Effector memory CD8-positive, alpha-beta T cell (primary cell): ENCODE measurements around the gene UBE2O.
A peak's percentile ranks its signal among the peaks of the same experiment; 100 is the strongest.

Experiments used
- ATAC-seq: fragments of 150-1000 bp; cut with Tn5 transposase; replicated peaks from 2 replicates; pipeline ENCODE4 v1.10.0; 2021; ENCODE audit warnings: mild to moderate bottlenecking, moderate library complexity
- DNase-seq, 3 experiments: peaks; one replicate each; pipeline ENCODE4 v3.0.0; 2021
- H3K27ac Mint-ChIP-seq, 2 donors: one replicate each; pipeline ENCODE4 v1.8.0; 2022; ENCODE audit warnings: mild to moderate bottlenecking in 2 of 2, mixed read lengths in 2 of 2, moderate library complexity in 2 of 2
- H3K27me3 Mint-ChIP-seq, 2 donors: one replicate each; pipeline ENCODE4 v1.8.0; 2022; ENCODE audit warnings: mixed read lengths in 2 of 2
- H3K36me3 Mint-ChIP-seq: one replicate; pipeline ENCODE4 v1.8.0; 2022; ENCODE audit warnings: mild to moderate bottlenecking, moderate library complexity, mixed read lengths; ENCODE audit not compliant: insufficient read depth
- H3K4me1 Mint-ChIP-seq, 2 donors: one replicate each; pipeline ENCODE4 v1.8.0; 2022; ENCODE audit warnings: low read depth in 2 of 2, mixed read lengths in 2 of 2
- H3K4me3 Mint-ChIP-seq, 2 donors: one replicate each; pipeline ENCODE4 v1.8.0; 2022; ENCODE audit warnings: mild to moderate bottlenecking in 2 of 2, mixed read lengths in 2 of 2, moderate library complexity in 2 of 2
- H3K9me3 Mint-ChIP-seq, 2 donors: one replicate each; pipeline ENCODE4 v1.8.0; 2022; ENCODE audit warnings: mixed read lengths in 2 of 2

The UBE2O gene

GRCh38 chr17:76437467-76438402, 15.2 kb downstream of the UBE2O start:
- peaks cover 22 to 47% of the 10 kb centered on the region in 2 donors for H3K4me1 Mint-ChIP-seq
- no peak overlapping the region for H3K27ac Mint-ChIP-seq
- no peak for DNase-seq
- ATAC-seq, result no peak
- H3K27me3 Mint-ChIP-seq, result no peaks in the 10 kb centered on the region
- no peaks in the 10 kb centered on the region for H3K9me3 Mint-ChIP-seq
- H3K4me3 Mint-ChIP-seq, result no peak overlapping the region
- H3K36me3 Mint-ChIP-seq, result peaks cover 9% of the 10 kb centered on the region

DNA sequence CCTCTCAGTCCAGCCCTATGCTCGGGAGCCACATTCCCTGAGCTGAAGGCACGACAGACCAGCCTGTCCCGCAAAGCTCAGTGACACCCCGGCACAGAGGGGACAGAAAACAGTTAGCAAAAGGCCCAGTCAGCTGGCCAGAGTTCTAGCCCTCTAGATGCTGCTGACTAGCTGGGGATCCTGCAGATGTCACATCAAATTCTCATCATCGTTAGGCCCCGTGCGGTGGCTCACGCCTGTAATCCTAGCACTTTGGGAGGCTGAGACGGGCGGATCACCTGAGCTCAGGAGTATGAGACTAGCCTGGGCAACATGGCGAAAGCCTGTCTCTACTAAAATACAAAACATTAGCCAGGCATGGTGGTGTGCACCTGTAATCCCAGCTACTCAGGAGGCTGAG, 17.2 kb downstream of the UBE2O start:
- Mint-ChIP-seq H3K9me3 (no peaks in the 10 kb centered on the region), H3K4me1 (peaks cover 11 to 39% of the 10 kb centered on the region in 2 donors), H3K4me3 (no peak overlapping the region)

DNA sequence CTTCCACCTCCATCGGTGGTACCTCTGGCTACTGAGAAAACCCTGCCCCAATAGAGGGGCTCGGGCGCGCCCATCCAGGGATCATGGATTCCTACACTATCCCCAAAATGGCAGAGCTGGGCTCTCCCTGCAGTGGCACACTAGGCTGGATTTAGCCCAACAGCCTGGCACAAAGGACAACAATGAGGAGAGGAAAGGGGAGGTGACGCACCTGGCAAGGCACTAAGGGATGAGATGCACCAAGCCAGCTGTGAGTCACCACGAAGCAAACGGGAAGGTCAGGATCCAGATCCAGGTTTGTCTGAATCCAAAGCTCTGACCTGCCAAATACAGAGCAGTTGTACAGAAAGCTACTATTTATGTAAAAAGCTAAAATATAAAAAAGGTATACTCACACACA, 18.1 kb downstream of the UBE2O start:
- Mint-ChIP-seq H3K4me3 (no peak overlapping the region), H3K36me3 (peaks cover 9% of the 10 kb centered on the region), H3K4me1 (peaks cover 11 to 41% of the 10 kb centered on the region in 2 donors), H3K27ac (no peak overlapping the region), H3K27me3 (no peaks in the 10 kb centered on the region), H3K9me3 (no peaks in the 10 kb centered on the region)
- DNase-seq (no peak), ATAC-seq (no peak)

More for the DNA sequence above, 17.2 kb downstream of the UBE2O start:
- H3K27ac Mint-ChIP-seq, result no peak overlapping the region
- no peak for ATAC-seq
- H3K27me3 Mint-ChIP-seq, result no peaks in the 10 kb centered on the region
- no peak for DNase-seq
- peaks cover 9% of the 10 kb centered on the region for H3K36me3 Mint-ChIP-seq

DNA sequence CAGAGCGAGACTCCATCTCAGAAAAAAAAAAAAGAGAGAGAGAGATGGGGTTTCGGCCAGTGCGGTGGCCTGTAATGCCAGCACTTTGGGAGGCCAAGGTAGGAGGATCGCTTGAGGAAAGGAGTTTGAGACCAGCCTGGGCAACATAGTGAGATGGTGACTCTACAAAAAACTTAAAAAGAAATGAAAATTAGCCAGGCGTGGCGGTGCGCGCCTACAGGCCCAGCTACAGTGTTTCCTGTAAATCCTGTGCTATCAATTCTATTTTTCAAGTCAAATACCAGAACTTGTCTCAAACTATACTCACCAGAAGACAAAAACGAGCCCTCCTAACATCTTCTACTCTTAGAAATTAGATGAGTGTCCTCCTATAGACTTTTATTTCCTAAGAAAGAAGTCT, 19.3 kb downstream of the UBE2O start:
- no peak for ATAC-seq
- no peak overlapping the region for H3K4me3 Mint-ChIP-seq

DNA sequence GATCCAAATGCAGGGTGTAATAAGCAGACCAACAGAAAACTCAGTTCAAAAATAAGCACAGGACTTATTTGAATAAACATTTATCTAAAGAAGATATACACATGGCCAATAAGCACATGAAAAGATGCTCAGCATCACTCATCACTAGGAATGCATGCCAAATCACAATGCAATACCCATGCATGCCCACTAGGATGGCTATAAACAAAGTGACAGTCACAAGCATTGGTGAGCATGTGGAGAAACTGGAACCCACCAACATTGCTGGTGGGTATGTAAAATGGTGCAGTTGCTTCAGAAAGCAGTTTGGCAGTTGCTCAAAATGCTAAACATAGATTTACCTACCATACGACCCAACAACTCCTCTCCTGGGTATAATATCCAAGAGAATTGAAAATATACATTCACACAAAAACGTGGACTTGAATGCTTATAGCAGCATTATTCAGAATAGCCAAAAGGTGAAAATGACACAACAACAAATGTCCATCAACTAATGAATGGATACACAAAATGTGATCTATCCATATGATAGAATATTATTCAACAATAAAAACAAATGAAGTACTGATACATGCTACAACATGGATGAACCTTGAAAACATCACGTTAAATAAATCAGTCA, 20.1 kb downstream of the UBE2O start:
- no peak for DNase-seq
- H3K27ac Mint-ChIP-seq, result no peak overlapping the region
- H3K4me3 Mint-ChIP-seq, result no peak overlapping the region
- peaks cover 9% of the 10 kb centered on the region for H3K36me3 Mint-ChIP-seq
- H3K4me1 Mint-ChIP-seq, result peaks cover 14 to 28% of the 10 kb centered on the region in 2 donors
- ATAC-seq, result no peak
- H3K9me3 Mint-ChIP-seq, result no peaks in the 10 kb centered on the region
- H3K27me3 Mint-ChIP-seq, result no peaks in the 10 kb centered on the region

More for the DNA sequence above, 19.3 kb downstream of the UBE2O start:
- DNase-seq, result no peak
- Mint-ChIP-seq H3K9me3 (no peaks in the 10 kb centered on the region), H3K36me3 (peaks cover 9% of the 10 kb centered on the region), H3K4me1 (peaks cover 10 to 34% of the 10 kb centered on the region in 2 donors), H3K27me3 (no peaks in the 10 kb centered on the region), H3K27ac (no peak overlapping the region)

- ATAC-seq (no peak), DNase-seq (no peak)
- Mint-ChIP-seq H3K4me1 (peaks cover 16 to 28% of the 10 kb centered on the region in 2 donors), H3K27me3 (no peaks in the 10 kb centered on the region), H3K4me3 (no peak overlapping the region), H3K9me3 (no peaks in the 10 kb centered on the region), H3K27ac (peak overlapping the region in 1 of 2 donors; percentile 20), H3K36me3 (peaks cover 9% of the 10 kb centered on the region)
Observed at GRCh38 chr17:76432004-76432403, 20.9 kb downstream of the UBE2O start.

DNA sequence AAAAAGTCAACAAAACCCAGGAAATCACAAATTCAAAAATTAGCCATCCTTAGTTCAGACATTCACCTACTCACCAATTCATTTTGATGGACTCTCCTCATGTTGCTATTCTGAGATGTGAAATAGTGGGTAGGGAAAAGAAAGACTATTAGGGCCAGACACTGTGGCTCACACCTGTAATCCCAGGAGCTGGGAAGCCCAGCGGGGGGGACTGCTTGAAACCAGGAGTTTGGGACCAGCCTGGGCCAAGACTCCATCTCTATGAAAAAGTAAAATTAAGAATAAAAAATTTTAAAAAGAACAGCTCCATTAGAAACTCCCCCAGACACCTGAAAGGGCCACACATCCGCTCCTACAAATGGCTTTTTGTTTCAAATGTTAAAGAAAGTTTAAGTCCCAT, 21.4 kb downstream of the UBE2O start:
- Mint-ChIP-seq H3K36me3 (peaks cover 7% of the 10 kb centered on the region), H3K4me1 (peaks cover 16 to 25% of the 10 kb centered on the region in 2 donors), H3K9me3 (no peaks in the 10 kb centered on the region), H3K27ac (peak overlapping the region in 1 of 2 donors; percentile 20), H3K27me3 (no peaks in the 10 kb centered on the region), H3K4me3 (no peak overlapping the region)
- DNase-seq, result no peak
- no peak for ATAC-seq

DNA sequence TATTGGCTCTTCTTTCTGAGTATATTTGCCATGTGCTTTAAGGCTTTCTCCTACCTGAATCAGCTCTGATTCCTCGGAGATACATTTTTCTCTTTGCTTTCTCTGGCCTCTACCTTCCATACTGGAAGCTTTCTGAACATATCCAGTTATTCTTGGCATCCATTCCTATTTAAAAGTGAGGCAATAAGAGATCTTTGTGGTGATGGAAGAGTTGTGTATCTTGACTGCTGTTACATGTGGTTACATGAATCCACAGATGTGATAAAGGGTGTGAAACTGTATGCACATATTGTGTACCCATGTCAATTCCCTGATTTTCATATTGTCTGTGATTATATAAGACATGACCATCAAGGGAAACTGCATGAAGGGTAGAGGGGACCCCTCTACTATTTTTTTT, 24.4 kb downstream of the UBE2O start:
- Mint-ChIP-seq H3K27me3 (no peaks in the 10 kb centered on the region), H3K4me3 (no peak overlapping the region), H3K36me3 (peaks cover 3% of the 10 kb centered on the region), H3K9me3 (no peaks in the 10 kb centered on the region), H3K27ac (no peak overlapping the region), H3K4me1 (peaks cover 13 to 18% of the 10 kb centered on the region in 2 donors)
- ATAC-seq, result no peak
- DNase-seq, result no peak

- H3K4me1 Mint-ChIP-seq, result peaks cover 16 to 21% of the 10 kb centered on the region in 2 donors
- no peak for DNase-seq
- H3K27me3 Mint-ChIP-seq, result no peaks in the 10 kb centered on the region
- peaks cover 7% of the 10 kb centered on the region for H3K36me3 Mint-ChIP-seq
- ATAC-seq, result no peak
- no peak overlapping the region for H3K4me3 Mint-ChIP-seq
- no peaks in the 10 kb centered on the region for H3K9me3 Mint-ChIP-seq
- H3K27ac Mint-ChIP-seq, result no peak overlapping the region
Observed at GRCh38 chr17:76427501-76428231, 25.3 kb downstream of the UBE2O start.

DNA sequence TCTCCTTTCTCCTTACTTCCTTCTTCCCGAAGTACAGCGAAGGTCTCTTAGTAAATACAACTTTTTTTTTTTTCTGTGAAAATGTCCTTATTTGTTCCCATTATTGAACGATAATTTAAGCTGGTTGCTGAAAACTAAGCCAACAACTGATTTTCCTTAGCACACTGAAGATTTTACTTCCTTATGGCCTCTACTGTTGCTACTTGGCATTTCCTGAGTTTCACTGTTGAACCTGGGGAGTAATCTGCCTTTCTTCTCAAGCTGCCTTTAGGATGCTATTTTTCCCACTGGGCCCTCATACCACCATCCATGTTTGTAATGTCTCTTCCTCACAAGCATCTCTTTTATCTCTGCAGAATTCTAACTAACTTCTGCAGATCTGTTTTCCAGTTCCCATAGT, 26.1 kb downstream of the UBE2O start:
- Mint-ChIP-seq H3K4me3 (no peak overlapping the region), H3K9me3 (no peaks in the 10 kb centered on the region), H3K36me3 (peaks cover 7% of the 10 kb centered on the region), H3K27ac (no peak overlapping the region), H3K4me1 (peaks cover 16 to 19% of the 10 kb centered on the region in 2 donors), H3K27me3 (no peaks in the 10 kb centered on the region)
- DNase-seq, result no peak
- ATAC-seq, result no peak

DNA sequence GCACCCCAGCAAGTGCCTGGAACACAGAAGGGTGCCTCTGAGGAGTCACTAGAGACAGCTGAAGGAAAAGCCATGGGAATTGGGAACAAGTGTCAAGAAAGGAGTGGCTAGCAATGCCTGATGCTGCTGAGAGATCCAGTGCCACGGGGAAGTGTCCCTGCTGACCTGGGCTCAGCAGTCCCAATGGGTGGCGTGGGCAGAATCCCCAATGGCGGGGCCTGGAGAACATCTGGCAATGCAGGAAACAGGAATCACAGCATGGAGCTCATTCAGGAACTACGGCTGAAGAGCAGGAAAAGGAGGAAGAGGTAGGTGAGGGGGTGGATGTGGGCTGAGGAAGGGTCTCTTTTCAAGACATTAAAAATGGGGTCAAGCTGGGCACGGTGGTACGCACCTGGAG, 30.1 kb downstream of the UBE2O start:
- DNase-seq (no peak), ATAC-seq (no peak)
- Mint-ChIP-seq H3K27ac (peak overlapping the region in 1 of 2 donors; percentile 62), H3K4me1 (peaks cover 23 to 28% of the 10 kb centered on the region in 2 donors), H3K27me3 (no peaks in the 10 kb centered on the region), H3K36me3 (peaks cover 7% of the 10 kb centered on the region), H3K9me3 (no peaks in the 10 kb centered on the region), H3K4me3 (no peak overlapping the region)

GRCh38 chr17:76422406-76422805, 30.5 kb downstream of the UBE2O start:
- DNase-seq (no peak), ATAC-seq (no peak)
- Mint-ChIP-seq H3K4me3 (no peak overlapping the region), H3K27me3 (no peaks in the 10 kb centered on the region), H3K36me3 (peaks cover 7% of the 10 kb centered on the region), H3K4me1 (peaks cover 28 to 32% of the 10 kb centered on the region in 2 donors), H3K9me3 (no peaks in the 10 kb centered on the region), H3K27ac (peak overlapping the region in 1 of 2 donors; percentile 62)

GRCh38 chr17:76421044-76421407, 31.9 kb downstream of the UBE2O start:
- no peak for DNase-seq
- H3K36me3 Mint-ChIP-seq, result peaks cover 10% of the 10 kb centered on the region
- H3K27me3 Mint-ChIP-seq, result no peaks in the 10 kb centered on the region
- H3K4me3 Mint-ChIP-seq, result no peak overlapping the region
- H3K27ac Mint-ChIP-seq, result peak overlapping the region; percentile 38 to 71
- no peaks in the 10 kb centered on the region for H3K9me3 Mint-ChIP-seq
- ATAC-seq, result no peak
- H3K4me1 Mint-ChIP-seq, result peaks cover 30 to 35% of the 10 kb centered on the region in 2 donors
